B cell (primary cell): ENCODE data around the gene RORB.

ENCODE experiments used
- EZH2 ChIP-seq: IDR thresholded peaks from 2 replicates; pipeline ENCODE4 v1.6.1; 2012; ENCODE audit warnings: borderline replicate concordance, low read depth, mild to moderate bottlenecking, moderate library complexity, low read length; ENCODE audit not compliant: insufficient read depth, poor library complexity, severe bottlenecking
- TF ChIP-seq, protein P1 (sequence below): fragments of 200-600 bp; IDR thresholded peaks from one replicate; pipeline ENCODE4 v1.8.0; 2022; ENCODE audit warnings: antibody characterized with exemption, mild to moderate bottlenecking

DNA sequence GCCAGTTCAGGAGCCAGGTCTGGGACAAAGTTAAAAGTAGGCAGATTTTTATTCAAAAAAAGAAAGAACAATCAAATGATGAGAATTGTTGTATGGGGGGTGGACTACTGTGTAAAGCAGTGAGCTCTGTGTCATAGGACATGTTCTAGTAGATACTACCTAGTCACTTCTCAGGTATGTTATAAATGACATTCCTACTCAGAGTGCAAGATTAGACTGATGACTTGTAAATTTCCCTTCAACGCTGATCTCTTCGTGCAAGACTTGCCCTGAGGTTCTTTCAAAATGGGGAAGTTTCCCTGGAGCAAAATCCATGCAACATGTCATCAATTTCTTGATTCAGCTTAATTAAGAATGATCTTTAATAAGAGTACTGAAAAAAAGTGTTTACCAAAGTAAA lies 175.1 kb downstream of the RORB start:
- TF ChIP-seq, protein P1, sequence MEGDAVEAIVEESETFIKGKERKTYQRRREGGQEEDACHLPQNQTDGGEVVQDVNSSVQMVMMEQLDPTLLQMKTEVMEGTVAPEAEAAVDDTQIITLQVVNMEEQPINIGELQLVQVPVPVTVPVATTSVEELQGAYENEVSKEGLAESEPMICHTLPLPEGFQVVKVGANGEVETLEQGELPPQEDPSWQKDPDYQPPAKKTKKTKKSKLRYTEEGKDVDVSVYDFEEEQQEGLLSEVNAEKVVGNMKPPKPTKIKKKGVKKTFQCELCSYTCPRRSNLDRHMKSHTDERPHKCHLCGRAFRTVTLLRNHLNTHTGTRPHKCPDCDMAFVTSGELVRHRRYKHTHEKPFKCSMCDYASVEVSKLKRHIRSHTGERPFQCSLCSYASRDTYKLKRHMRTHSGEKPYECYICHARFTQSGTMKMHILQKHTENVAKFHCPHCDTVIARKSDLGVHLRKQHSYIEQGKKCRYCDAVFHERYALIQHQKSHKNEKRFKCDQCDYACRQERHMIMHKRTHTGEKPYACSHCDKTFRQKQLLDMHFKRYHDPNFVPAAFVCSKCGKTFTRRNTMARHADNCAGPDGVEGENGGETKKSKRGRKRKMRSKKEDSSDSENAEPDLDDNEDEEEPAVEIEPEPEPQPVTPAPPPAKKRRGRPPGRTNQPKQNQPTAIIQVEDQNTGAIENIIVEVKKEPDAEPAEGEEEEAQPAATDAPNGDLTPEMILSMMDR = no peak
- TF ChIP-seq EZH2 = no peak
